HCT116 (cell line): ENCODE results near the gene SOX18. TPM values are rescaled to one million over a fixed set of nuclear protein-coding genes. Genes with fewer than 3 reads are reported as not detected.

ENCODE experiments used
- ATAC-seq: fragments of 200-7000 bp; cut with Tn5 transposase; 2 replicates; pipeline ENCODE4 v1.9.1; 2020; ENCODE audit warnings: mild to moderate bottlenecking, moderate library complexity
- BruUV-seq: library from RNA; stranded (reverse); fragments of 400-500 nt; replicated peaks from 2 replicates; lab custom pipeline; 2021; lab: Mats Ljungman, UMichigan
- CTCF ChIA-PET: fragments of 300-600 bp; sonication (Branson Sonifier 250); formaldehyde crosslinking; loops from one replicate; lab custom pipeline; 2021; ENCODE audit warnings: antibody characterized with exemption; lab: Charles Lee
- POLR2A ChIA-PET: fragments of 300-600, 350-600 bp; sonication (Branson Sonifier 250); formaldehyde crosslinking; loops from one replicate; lab custom pipeline; 2021; ENCODE audit warnings: antibody characterized with exemption; lab: Charles Lee
- RAD21 ChIA-PET, 2 experiments: fragments of 300-600 bp; sonication (Branson Sonifier 250); formaldehyde crosslinking; loops; one replicate each; lab custom pipeline; 2023; ENCODE audit warnings: low total read pairs in 2 of 2; ENCODE audit not compliant: uncharacterized antibody in 2 of 2, unreplicated experiment in 2 of 2, low non-redundant PET in 1 of 2; lab: Charles Lee
- DNase-seq: peaks from one replicate; pipeline ENCODE4 v3.0.0-alpha.2; 2010; ENCODE audit warnings: low read depth, low spot score
- H2AFZ ChIP-seq: fragments of 200-600 bp; shearing (Covaris generic), sonication (generic); 2 replicates; pipeline ENCODE4 v1.6.1; 2017; ENCODE audit warnings: low read depth, mixed run types, mixed read lengths, antibody characterized with exemption, low read length; ENCODE audit not compliant: poor library complexity, severe bottlenecking
- H3K27ac ChIP-seq: 2 replicates; pipeline ENCODE4 v1.5.1; 2012; ENCODE audit warnings: low read depth, low read length
- H3K27me3 ChIP-seq: fragments of 200-600 bp; sonication (generic); 2 replicates; pipeline ENCODE4 v1.6.1; 2016; ENCODE audit warnings: mixed run types, low read length, mixed read lengths; ENCODE audit not compliant: insufficient read depth
- H3K36me3 ChIP-seq, 2 experiments: fragments of 200-500 bp in 1 of 2; fragments of 200-600 bp in 1 of 2; sonication (Bioruptor generic) in 1 of 2; sonication (generic) in 1 of 2; 2 replicates each; pipeline versions ENCODE4 v1.5.1 to v1.6.1; 2014 to 2016; ENCODE audit warnings: low read length in 2 of 2, inconsistent platforms in 1 of 2, mixed read lengths in 1 of 2, mixed run types in 1 of 2; ENCODE audit not compliant: insufficient read depth in 2 of 2, control insufficient read depth in 1 of 2
- H3K4me1 ChIP-seq, 2 experiments: fragments of 200-600 bp in 1 of 2; sonication (generic) in 1 of 2; 2 replicates each; pipeline versions ENCODE4 v1.5.1 to v1.6.1; 2012 to 2017; ENCODE audit warnings: low read length in 2 of 2, inconsistent platforms in 1 of 2, mild to moderate bottlenecking in 1 of 2, mixed read lengths in 1 of 2, mixed run types in 1 of 2, moderate library complexity in 1 of 2; ENCODE audit not compliant: insufficient read depth in 2 of 2, control insufficient read depth in 1 of 2
- H3K4me2 ChIP-seq: fragments of 200-600 bp; sonication (generic); 2 replicates; pipeline ENCODE4 v1.6.1; 2017; ENCODE audit warnings: mixed run types, low read length, mixed read lengths
- H3K4me3 ChIP-seq, 2 experiments: fragments of 200-600 bp in 1 of 2; sonication (generic) in 1 of 2; replicated peaks in 1 of 2; 2 replicates each; pipeline ENCODE4 v1.5.1; 2011 to 2016; ENCODE audit warnings: low read length in 2 of 2, control low read depth in 1 of 2, low read depth in 1 of 2, mild to moderate bottlenecking in 1 of 2, mixed read lengths in 1 of 2, mixed run types in 1 of 2
- H3K79me2 ChIP-seq: fragments of 200-600 bp; sonication (generic); 2 replicates; pipeline ENCODE4 v1.6.1; 2017; ENCODE audit warnings: mild to moderate bottlenecking, mixed run types, low read length, moderate library complexity, mixed read lengths; ENCODE audit not compliant: insufficient read depth
- H3K9ac ChIP-seq: fragments of 200-600 bp; sonication (generic); 2 replicates; pipeline ENCODE4 v1.6.1; 2016; ENCODE audit warnings: low read length, mixed read lengths
- H3K9me2 ChIP-seq: fragments of 200-600 bp; sonication (generic), shearing (Covaris generic); 2 replicates; pipeline ENCODE4 v1.6.1; 2017; ENCODE audit warnings: mixed run types, mild to moderate bottlenecking, moderate library complexity; ENCODE audit not compliant: insufficient read depth
- H3K9me3 ChIP-seq, 2 experiments: fragments of 200-500 bp in 1 of 2; fragments of 200-600 bp in 1 of 2; sonication (Bioruptor generic) in 1 of 2; sonication (generic) in 1 of 2; 2 replicates each; pipeline ENCODE4 v1.6.1; 2014 to 2017; ENCODE audit warnings: low read length in 2 of 2, mixed read lengths in 2 of 2, inconsistent platforms in 1 of 2, low read depth in 1 of 2, mild to moderate bottlenecking in 1 of 2, mixed run types in 1 of 2, moderate library complexity in 1 of 2; ENCODE audit not compliant: control insufficient read depth in 1 of 2, insufficient read depth in 1 of 2
- H4K20me1 ChIP-seq: fragments of 200-600 bp; sonication (generic), shearing (Covaris generic); 2 replicates; pipeline ENCODE4 v1.6.1; 2017; ENCODE audit warnings: mixed run types, mild to moderate bottlenecking, moderate library complexity; ENCODE audit not compliant: insufficient read depth
- ATF3 ChIP-seq: IDR thresholded peaks from 2 replicates; pipeline ENCODE4 v1.6.1; 2012
- CBX3 ChIP-seq: IDR thresholded peaks from 2 replicates; pipeline ENCODE4 v1.6.1; 2012; ENCODE audit warnings: low read depth
- CTCF ChIP-seq, 3 experiments: fragments of 200-600 bp in 1 of 3; sonication (generic) in 1 of 3; IDR thresholded peaks in 2 of 3; conservative IDR thresholded peaks in 1 of 3; 2 replicates each; pipeline ENCODE4 v1.5.1; 2012 to 2017; ENCODE audit warnings: low read depth in 2 of 3, low read length in 2 of 3, antibody characterized with exemption in 1 of 3, borderline replicate concordance in 1 of 3, control low read depth in 1 of 3, mild to moderate bottlenecking in 1 of 3, mixed read lengths in 1 of 3, mixed run types in 1 of 3, moderate library complexity in 1 of 3; ENCODE audit not compliant: insufficient read depth in 1 of 3
- EGR1 ChIP-seq: IDR thresholded peaks from 2 replicates; pipeline ENCODE4 v1.6.1; 2012; ENCODE audit warnings: low read depth
- ELF1 ChIP-seq: IDR thresholded peaks from 2 replicates; pipeline ENCODE4 v1.6.1; 2012; ENCODE audit warnings: low read depth, borderline replicate concordance
- EZH2 ChIP-seq: fragments of 200-600 bp; sonication (generic); IDR thresholded peaks from 2 replicates; pipeline ENCODE4 v1.6.1; 2017; ENCODE audit warnings: antibody characterized with exemption, mixed run types
- FOSL1 ChIP-seq: IDR thresholded peaks from 2 replicates; pipeline ENCODE4 v1.6.1; 2012; ENCODE audit warnings: low read depth
- POLR2A ChIP-seq: IDR thresholded peaks from 2 replicates; pipeline ENCODE4 v1.7.0; 2011; ENCODE audit warnings: borderline replicate concordance; ENCODE audit not compliant: insufficient read depth, insufficient read length; ENCODE audit errors: extremely low read depth
- SIN3A ChIP-seq: IDR thresholded peaks from 2 replicates; pipeline ENCODE4 v1.6.1; 2012; ENCODE audit warnings: low read depth
- TCF7L2 ChIP-seq: IDR thresholded peaks from 2 replicates; pipeline ENCODE4 v1.7.0; 2011; ENCODE audit warnings: borderline replicate concordance, inconsistent platforms; ENCODE audit not compliant: insufficient read depth, insufficient read length; ENCODE audit errors: extremely low read depth
- YY1 ChIP-seq: IDR thresholded peaks from 2 replicates; pipeline ENCODE4 v1.6.1; 2011; ENCODE audit warnings: low read length, low read depth, moderate library complexity, mild to moderate bottlenecking; ENCODE audit not compliant: insufficient replicate concordance; ENCODE audit errors: extremely low read depth
- intact Hi-C: fragments of 100-400 bp; cut with micrococcal nuclease; formaldehyde crosslinking; loops from 2 replicates; pipeline ENCODE4 v1.10.0; 2022
- total RNA-seq: library from RNA; stranded (reverse); gene quantifications from one replicate; pipeline ENCODE4 v1.2.1, GENCODE V29; 2021; ENCODE audit not compliant: unreplicated experiment

Gene SOX18
- total RNA-seq, 1 experiment from 2014 or later = 3.3 TPM

- Histone ChIP-seq H3K79me2 (no peaks in the 10 kb centered on the region), H2AFZ (no peak overlapping the region), H3K9ac (no peak overlapping the region), H3K4me2 (no peak overlapping the region), H3K36me3 (no peaks in the 10 kb centered on the region), H3K9me3 (no peaks in the 10 kb centered on the region), H3K4me1 (peaks cover 23 to 44% of the 10 kb centered on the region in 2 experiments), H3K27me3 (no peaks in the 10 kb centered on the region), H3K4me3 (no peak overlapping the region), H4K20me1 (no peaks in the 10 kb centered on the region), H3K9me2 (no peaks in the 10 kb centered on the region), H3K27ac (no peak overlapping the region)
- RAD21 ChIA-PET = no interaction called here
- POLR2A ChIA-PET = no interaction called here
- no peak for ATAC-seq
- CTCF ChIA-PET = no interaction called here
- intact Hi-C loops = no loop called here
- no peak for DNase-seq
- BruUV-seq = no TSS peak
- TF ChIP-seq SIN3A (no peak), TCF7L2 (no peak), CBX3 (no peak), ATF3 (no peak), FOSL1 (no peak), EZH2 (no peak), YY1 (no peak), POLR2A (no peak), ELF1 (no peak), EGR1 (no peak), CTCF (IDR thresholded peaks at IDR 0.05 in 2 of 3, conservative IDR thresholded peaks at IDR 0.05 in 1 of 3; ENCODE audit: borderline replicate concordance in 1 of 3, insufficient read depth in 1 of 3, low read depth in 2 of 3, low read length in 2 of 3) (no peak)
Measured at GRCh38 chr20:64042054-64042781, 7.2 kb downstream of the SOX18 start.
